Activated CD4-positive, alpha-beta T cell treated with anti-CD3 and anti-CD28 coated beads, Interleukin-2, amount 10 ng/mL, durations not matched to agents 24 days and 14 days (primary cell): ENCODE measurements around the gene B9D1. TPM values are rescaled to one million over a fixed set of nuclear protein-coding genes. Genes with fewer than 3 reads are reported as not detected.

Experiments used
- DNase-seq: peaks from one replicate; pipeline ENCODE4 v3.0.0; 2022
- H3K27ac Mint-ChIP-seq: one replicate; pipeline ENCODE4 v1.8.0; 2022; ENCODE audit warnings: mild to moderate bottlenecking, mixed read lengths
- H3K27me3 Mint-ChIP-seq: one replicate; pipeline ENCODE4 v1.8.0; 2022; ENCODE audit warnings: mixed read lengths
- H3K36me3 Mint-ChIP-seq: one replicate; pipeline ENCODE4 v1.8.0; 2022; ENCODE audit warnings: low read depth, mild to moderate bottlenecking, mixed read lengths
- H3K4me1 Mint-ChIP-seq: one replicate; pipeline ENCODE4 v1.8.0; 2021; ENCODE audit warnings: mixed read lengths
- H3K4me3 Mint-ChIP-seq: one replicate; pipeline ENCODE4 v1.8.0; 2022; ENCODE audit warnings: mild to moderate bottlenecking, moderate library complexity, mixed read lengths
- H3K9me3 Mint-ChIP-seq: one replicate; pipeline ENCODE4 v1.8.0; 2021; ENCODE audit warnings: mixed read lengths
- intact Hi-C: fragments of 100-400 bp; cut with micrococcal nuclease; formaldehyde crosslinking; loops from one replicate; pipeline ENCODE4 v1.15.1; 2023
- total RNA-seq: library from RNA; stranded (reverse); gene quantifications from 2 replicates; pipeline ENCODE4 v1.2.3, GENCODE V29; 2022

B9D1 gene
- total RNA-seq, 1 donor from 2014 or later: 6.1 TPM

GRCh38 chr17:19338031-19338990 lies 24.2 kb downstream of the B9D1 start:
- Mint-ChIP-seq H3K9me3 (no peaks in the 10 kb centered on the region), H3K4me1 (no peaks in the 10 kb centered on the region), H3K36me3 (no peaks in the 10 kb centered on the region), H3K27ac (no peak overlapping the region), H3K27me3 (peaks cover 20% of the 10 kb centered on the region), H3K4me3 (no peak overlapping the region)
- intact Hi-C loops: no loop called here
- peak; percentile 89 for DNase-seq

- no peaks in the 10 kb centered on the region for H3K36me3 Mint-ChIP-seq
- H3K4me1 Mint-ChIP-seq: peaks cover 2% of the 10 kb centered on the region
- no peak for DNase-seq
- peaks cover 20% of the 10 kb centered on the region for H3K27me3 Mint-ChIP-seq
- no peaks in the 10 kb centered on the region for H3K9me3 Mint-ChIP-seq
- H3K27ac Mint-ChIP-seq: no peak overlapping the region
- H3K4me3 Mint-ChIP-seq: no peak overlapping the region
- intact Hi-C loops: no loop called here
These were observed 24.9 kb downstream of the B9D1 start for GRCh38 chr17:19337712-19338023.

- no peak for DNase-seq
- Mint-ChIP-seq H3K36me3 (no peaks in the 10 kb centered on the region), H3K9me3 (no peaks in the 10 kb centered on the region), H3K4me1 (peaks cover 4% of the 10 kb centered on the region), H3K4me3 (no peak overlapping the region), H3K27me3 (peaks cover 20% of the 10 kb centered on the region), H3K27ac (no peak overlapping the region)
- intact Hi-C loops: no loop called here
These were observed 25.4 kb downstream of the B9D1 start for GRCh38 chr17:19336938-19337711.

GRCh38 chr17:19335951-19336631 lies 26.4 kb downstream of the B9D1 start:
- H3K27me3 Mint-ChIP-seq: peaks cover 17% of the 10 kb centered on the region
- no peak for DNase-seq
- H3K9me3 Mint-ChIP-seq: no peaks in the 10 kb centered on the region
- intact Hi-C loops: no loop called here
- H3K27ac Mint-ChIP-seq: no peak overlapping the region
- H3K4me3 Mint-ChIP-seq: no peak overlapping the region
- no peaks in the 10 kb centered on the region for H3K36me3 Mint-ChIP-seq
- H3K4me1 Mint-ChIP-seq: peaks cover 4% of the 10 kb centered on the region

GRCh38 chr17:19334331-19334730 lies 28.2 kb downstream of the B9D1 start:
- intact Hi-C loops: no loop called here
- DNase-seq: no peak
- Mint-ChIP-seq H3K27me3 (peaks cover 11% of the 10 kb centered on the region), H3K27ac (no peak overlapping the region), H3K9me3 (no peaks in the 10 kb centered on the region), H3K4me3 (no peak overlapping the region), H3K36me3 (no peaks in the 10 kb centered on the region), H3K4me1 (peaks cover 4% of the 10 kb centered on the region)

GRCh38 chr17:19333736-19334290 lies 28.7 kb downstream of the B9D1 start:
- intact Hi-C loops: no loop called here
- Mint-ChIP-seq H3K4me3 (no peak overlapping the region), H3K4me1 (peaks cover 4% of the 10 kb centered on the region), H3K27ac (no peak overlapping the region), H3K9me3 (no peaks in the 10 kb centered on the region), H3K36me3 (no peaks in the 10 kb centered on the region), H3K27me3 (peaks cover 7% of the 10 kb centered on the region)
- no peak for DNase-seq

- intact Hi-C loops: no loop called here
- no peaks in the 10 kb centered on the region for H3K9me3 Mint-ChIP-seq
- H3K36me3 Mint-ChIP-seq: no peaks in the 10 kb centered on the region
- peaks cover 4% of the 10 kb centered on the region for H3K4me1 Mint-ChIP-seq
- H3K27ac Mint-ChIP-seq: no peak overlapping the region
- no peak overlapping the region for H3K4me3 Mint-ChIP-seq
- DNase-seq: no peak
- H3K27me3 Mint-ChIP-seq: peaks cover 5% of the 10 kb centered on the region
These were observed 29.4 kb downstream of the B9D1 start for GRCh38 chr17:19333132-19333440.

GRCh38 chr17:19332371-19333131 lies 30.0 kb downstream of the B9D1 start:
- DNase-seq: no peak

GRCh38 chr17:19331543-19332245 lies 30.8 kb downstream of the B9D1 start:
- H3K4me3 Mint-ChIP-seq: no peak overlapping the region
- intact Hi-C loops: no loop called here
- no peak overlapping the region for H3K27ac Mint-ChIP-seq
- H3K4me1 Mint-ChIP-seq: peaks cover 4% of the 10 kb centered on the region
- peaks cover 5% of the 10 kb centered on the region for H3K27me3 Mint-ChIP-seq
- no peaks in the 10 kb centered on the region for H3K36me3 Mint-ChIP-seq
- no peak for DNase-seq
- H3K9me3 Mint-ChIP-seq: no peaks in the 10 kb centered on the region

More at GRCh38 chr17:19332371-19333131, 30.0 kb downstream of the B9D1 start:
- no peak overlapping the region for H3K4me3 Mint-ChIP-seq
- H3K27ac Mint-ChIP-seq: no peak overlapping the region
- intact Hi-C loops: no loop called here
- H3K27me3 Mint-ChIP-seq: peaks cover 7% of the 10 kb centered on the region
- no peaks in the 10 kb centered on the region for H3K9me3 Mint-ChIP-seq
- H3K4me1 Mint-ChIP-seq: peaks cover 4% of the 10 kb centered on the region
- no peaks in the 10 kb centered on the region for H3K36me3 Mint-ChIP-seq

- Mint-ChIP-seq H3K27ac (no peak overlapping the region), H3K9me3 (no peaks in the 10 kb centered on the region), H3K4me3 (no peak overlapping the region), H3K27me3 (peaks cover 5% of the 10 kb centered on the region), H3K4me1 (peaks cover 4% of the 10 kb centered on the region), H3K36me3 (no peaks in the 10 kb centered on the region)
- no peak for DNase-seq
- intact Hi-C loops: no loop called here
These were observed 31.4 kb downstream of the B9D1 start for GRCh38 chr17:19331134-19331533.

GRCh38 chr17:19330271-19330670 lies 32.3 kb downstream of the B9D1 start:
- no peaks in the 10 kb centered on the region for H3K36me3 Mint-ChIP-seq
- peaks cover 3% of the 10 kb centered on the region for H3K9me3 Mint-ChIP-seq
- H3K4me3 Mint-ChIP-seq: no peak overlapping the region
- peaks cover 3% of the 10 kb centered on the region for H3K27me3 Mint-ChIP-seq
- peaks cover 4% of the 10 kb centered on the region for H3K4me1 Mint-ChIP-seq
- DNase-seq: no peak
- intact Hi-C loops: no loop called here
- H3K27ac Mint-ChIP-seq: no peak overlapping the region

GRCh38 chr17:19329839-19330238 lies 32.7 kb downstream of the B9D1 start:
- Mint-ChIP-seq H3K9me3 (peaks cover 6% of the 10 kb centered on the region), H3K27ac (no peak overlapping the region), H3K27me3 (peaks cover 4% of the 10 kb centered on the region), H3K36me3 (no peaks in the 10 kb centered on the region), H3K4me3 (no peak overlapping the region), H3K4me1 (peaks cover 4% of the 10 kb centered on the region)
- DNase-seq: no peak
- intact Hi-C loops: no loop called here

GRCh38 chr17:19329136-19329535 lies 33.4 kb downstream of the B9D1 start:
- no peak overlapping the region for H3K4me3 Mint-ChIP-seq
- no peak overlapping the region for H3K27ac Mint-ChIP-seq

More at GRCh38 chr17:19329136-19329535, 33.4 kb downstream of the B9D1 start:
- Mint-ChIP-seq H3K4me1 (peaks cover 4% of the 10 kb centered on the region), H3K9me3 (peaks cover 6% of the 10 kb centered on the region), H3K36me3 (no peaks in the 10 kb centered on the region), H3K27me3 (peaks cover 4% of the 10 kb centered on the region)
- intact Hi-C loops: no loop called here
- no peak for DNase-seq
